Subcutaneous abdominal adipose tissue (tissue), 5 donors: Measurements from ENCODE around the gene TTC28.
A peak's percentile ranks its signal among the peaks of the same experiment; 100 is the strongest.

Source experiments
- H3K27ac ChIP-seq: one replicate; pipeline ENCODE4 v1.7.0; 2013; ENCODE audit warnings: low read depth, mild to moderate bottlenecking, inconsistent platforms, low read length, moderate library complexity
- H3K27me3 ChIP-seq, 5 donors: one replicate each; pipeline ENCODE4 v1.7.0; 2013; ENCODE audit warnings: low read length in 5 of 5, inconsistent platforms in 1 of 5; ENCODE audit not compliant: control insufficient read depth in 5 of 5, insufficient read depth in 4 of 5
- H3K36me3 ChIP-seq, 5 donors: one replicate each; pipeline ENCODE4 v1.7.0; 2013; ENCODE audit warnings: low read length in 5 of 5; ENCODE audit not compliant: control insufficient read depth in 5 of 5, insufficient read depth in 5 of 5
- H3K4me1 ChIP-seq, 5 donors: one replicate each; pipeline ENCODE4 v1.7.0; 2013; ENCODE audit warnings: low read length in 5 of 5, mild to moderate bottlenecking in 3 of 5, moderate library complexity in 1 of 5; ENCODE audit not compliant: control insufficient read depth in 5 of 5, insufficient read depth in 5 of 5
- H3K4me3 ChIP-seq, 5 donors: one replicate each; pipeline ENCODE4 v1.7.0; 2013; ENCODE audit warnings: low read length in 5 of 5, low read depth in 1 of 5
- H3K9ac ChIP-seq, 5 donors: one replicate each; pipeline ENCODE4 v1.7.0; 2013; ENCODE audit warnings: low read length in 5 of 5, mild to moderate bottlenecking in 4 of 5, moderate library complexity in 3 of 5
- H3K9me3 ChIP-seq, 5 donors: one replicate each; pipeline ENCODE4 v1.7.0; 2013; ENCODE audit warnings: low read length in 5 of 5; ENCODE audit not compliant: control insufficient read depth in 5 of 5
- donor health status: healthy.
- donor health status: healthy.
- donor health status: healthy.
- donor health status: healthy.
- donor health status: healthy.

TTC28 gene

DNA sequence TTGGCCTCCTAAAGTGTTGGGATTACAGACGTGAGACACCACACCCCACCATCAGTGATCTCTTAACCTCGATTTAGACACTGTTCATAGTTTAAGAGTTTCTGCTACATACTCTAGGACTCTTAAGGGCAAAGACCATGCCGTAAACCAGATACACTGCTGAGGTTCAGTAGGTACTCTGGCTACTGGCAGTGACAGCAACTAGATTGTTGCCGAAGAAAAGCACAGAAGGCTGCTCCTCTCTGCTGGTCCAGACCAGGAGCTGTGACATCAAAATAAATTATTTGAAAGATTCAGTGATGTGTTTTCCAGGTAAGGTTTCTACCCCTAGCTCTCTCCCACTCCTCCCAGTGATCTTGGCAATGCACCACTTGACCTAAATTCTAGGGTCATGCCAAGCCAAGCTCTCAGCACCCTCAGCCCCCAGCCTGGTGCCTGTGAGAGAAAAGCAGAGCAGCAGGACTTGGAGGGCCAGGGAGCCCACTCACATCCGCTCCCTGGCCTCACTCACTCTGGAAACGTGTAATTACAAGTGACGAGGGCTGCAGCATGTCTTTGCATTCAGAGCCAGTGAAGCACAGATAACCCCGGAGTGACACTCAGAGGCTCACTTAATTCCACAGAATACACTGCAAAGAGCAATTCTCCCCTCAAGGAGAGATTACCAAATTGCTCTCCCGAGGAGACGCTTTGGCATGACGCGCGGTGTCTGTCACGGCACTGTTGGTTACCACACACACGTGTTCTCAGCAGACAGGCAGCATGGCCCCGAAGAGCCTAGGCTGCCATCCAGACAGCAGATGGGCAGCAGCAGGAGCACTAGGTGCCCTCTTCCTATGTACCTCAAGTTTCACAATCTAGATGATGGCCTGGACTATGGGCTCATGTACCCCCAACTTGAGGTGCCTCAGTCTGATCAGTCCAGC is 663.7 kb downstream of the TTC28 start:
- H3K4me3 ChIP-seq = no peak overlapping the region
- H3K4me1 ChIP-seq = peaks cover 0 to 24% (median 18%) of the 10 kb centered on the region in 5 donors
- H3K9ac ChIP-seq = no peak overlapping the region
- H3K27ac ChIP-seq = no peak overlapping the region
- no peaks in the 10 kb centered on the region for H3K27me3 ChIP-seq
- peaks cover 0 to 31% (median 27%) of the 10 kb centered on the region in 5 donors for H3K36me3 ChIP-seq
- H3K9me3 ChIP-seq = no peaks in the 10 kb centered on the region

GRCh38 chr22:28015046-28015425 is 664.6 kb downstream of the TTC28 start:
- H3K9ac ChIP-seq = no peak overlapping the region
- H3K9me3 ChIP-seq = no peaks in the 10 kb centered on the region
- H3K27me3 ChIP-seq = no peaks in the 10 kb centered on the region
- no peak overlapping the region for H3K4me3 ChIP-seq
- H3K27ac ChIP-seq = no peak overlapping the region
- H3K4me1 ChIP-seq = peaks cover 0 to 15% (median 12%) of the 10 kb centered on the region in 5 donors
- H3K36me3 ChIP-seq = peaks cover 0 to 33% (median 27%) of the 10 kb centered on the region in 5 donors

- Histone ChIP-seq H3K27me3 (no peaks in the 10 kb centered on the region), H3K9me3 (no peaks in the 10 kb centered on the region), H3K4me1 (peaks cover 0 to 13% (median 9%) of the 10 kb centered on the region in 5 donors), H3K36me3 (peaks cover 0 to 34% (median 27%) of the 10 kb centered on the region in 5 donors), H3K4me3 (no peak overlapping the region), H3K9ac (no peak overlapping the region), H3K27ac (no peak overlapping the region)
Measured at GRCh38 chr22:28014211-28015045, 665.2 kb downstream of the TTC28 start.

DNA sequence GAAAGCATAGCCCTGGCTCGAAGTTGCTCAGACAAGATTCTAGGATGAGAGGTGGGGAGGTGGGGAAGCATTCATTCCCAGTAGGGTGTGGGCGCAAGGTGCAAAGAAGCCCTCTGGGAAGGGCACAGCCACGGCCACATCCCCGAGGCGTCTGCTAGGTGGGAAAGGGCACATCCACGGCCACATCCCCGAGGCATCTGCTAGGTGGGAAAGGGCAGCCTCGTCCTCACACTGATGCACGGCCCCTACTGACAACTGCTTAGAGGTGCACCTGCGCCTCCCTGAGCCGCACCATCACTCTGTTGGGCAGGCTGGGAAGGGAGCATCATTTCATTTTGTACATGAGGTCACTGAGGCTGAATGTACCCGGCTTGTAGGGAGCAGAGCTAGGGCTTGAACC is 666.0 kb downstream of the TTC28 start:
- H3K4me1 ChIP-seq = peaks cover 0 to 13% (median 10%) of the 10 kb centered on the region in 5 donors
- H3K36me3 ChIP-seq = peaks cover 0 to 34% (median 27%) of the 10 kb centered on the region in 5 donors
- no peaks in the 10 kb centered on the region for H3K27me3 ChIP-seq
- H3K9me3 ChIP-seq = no peaks in the 10 kb centered on the region
- no peak overlapping the region for H3K4me3 ChIP-seq
- no peak overlapping the region for H3K9ac ChIP-seq
- H3K27ac ChIP-seq = no peak overlapping the region

GRCh38 chr22:28012832-28013460 is 666.7 kb downstream of the TTC28 start:
- H3K4me3 ChIP-seq = no peak overlapping the region
- H3K36me3 ChIP-seq = peaks cover 0 to 34% (median 27%) of the 10 kb centered on the region in 5 donors
- peaks cover 0 to 13% (median 10%) of the 10 kb centered on the region in 5 donors for H3K4me1 ChIP-seq
- no peak overlapping the region for H3K9ac ChIP-seq
- no peak overlapping the region for H3K27ac ChIP-seq
- no peaks in the 10 kb centered on the region for H3K9me3 ChIP-seq
- H3K27me3 ChIP-seq = no peaks in the 10 kb centered on the region

- Histone ChIP-seq H3K4me1 (peaks cover 0 to 3% (median 0%) of the 10 kb centered on the region in 5 donors), H3K9me3 (no peaks in the 10 kb centered on the region), H3K27ac (no peak overlapping the region), H3K4me3 (no peak overlapping the region), H3K27me3 (no peaks in the 10 kb centered on the region), H3K36me3 (peaks cover 0 to 43% (median 33%) of the 10 kb centered on the region in 5 donors), H3K9ac (no peak overlapping the region)
Measured at GRCh38 chr22:28009272-28009827, 670.3 kb downstream of the TTC28 start.

GRCh38 chr22:28008649-28009048 is 671.0 kb downstream of the TTC28 start:
- Histone ChIP-seq H3K4me1 (peaks cover 0 to 3% (median 0%) of the 10 kb centered on the region in 5 donors), H3K36me3 (peaks cover 0 to 39% (median 27%) of the 10 kb centered on the region in 5 donors), H3K27me3 (no peaks in the 10 kb centered on the region), H3K4me3 (no peak overlapping the region), H3K9ac (no peak overlapping the region), H3K9me3 (no peaks in the 10 kb centered on the region), H3K27ac (no peak overlapping the region)

DNA sequence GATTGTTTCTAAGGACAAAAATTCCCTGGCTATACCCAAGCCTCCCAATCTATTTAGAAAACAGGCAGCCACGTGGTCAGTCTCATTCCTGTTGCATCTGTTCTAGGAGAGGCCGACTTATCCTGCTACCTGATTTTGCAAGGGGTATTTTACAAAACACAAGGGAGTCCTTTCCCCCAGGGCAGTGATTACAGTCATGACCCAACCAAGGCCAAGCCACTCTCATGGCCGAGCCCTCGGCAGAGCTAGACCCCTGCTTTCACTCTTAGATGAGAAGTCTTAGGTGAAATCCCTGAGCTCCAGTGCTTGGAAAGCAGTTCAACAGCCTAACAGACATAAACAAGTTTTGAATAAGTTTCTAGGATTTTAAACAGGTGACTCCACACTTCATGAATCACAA is 671.6 kb downstream of the TTC28 start:
- Histone ChIP-seq H3K27me3 (no peaks in the 10 kb centered on the region), H3K4me1 (peaks cover 0 to 3% (median 1%) of the 10 kb centered on the region in 5 donors), H3K4me3 (no peak overlapping the region), H3K27ac (no peak overlapping the region), H3K9me3 (no peaks in the 10 kb centered on the region), H3K9ac (peak overlapping the region in 1 of 5 donors; percentile 29), H3K36me3 (peaks cover 0 to 39% (median 22%) of the 10 kb centered on the region in 5 donors)

DNA sequence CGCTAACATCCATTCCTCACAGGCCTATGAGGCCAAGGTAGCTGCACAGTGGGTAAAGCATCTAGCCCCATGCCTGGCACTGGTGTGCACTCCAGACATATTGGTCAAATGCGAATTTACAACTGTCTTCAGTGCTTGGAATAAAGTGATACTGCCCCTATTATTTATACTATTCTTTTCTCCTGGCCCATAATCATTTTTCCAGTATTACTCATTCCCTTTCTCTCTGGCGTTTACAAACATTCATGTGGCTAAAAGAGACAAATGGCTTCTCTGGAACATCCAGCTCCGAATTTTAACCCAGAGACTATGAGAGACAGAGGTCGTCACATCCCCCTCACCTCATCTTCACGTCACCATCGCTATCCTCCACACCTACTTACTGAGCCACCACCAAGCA is 673.4 kb downstream of the TTC28 start:
- Histone ChIP-seq H3K36me3 (peaks cover 0 to 34% (median 14%) of the 10 kb centered on the region in 5 donors), H3K27me3 (no peaks in the 10 kb centered on the region), H3K9ac (no peak overlapping the region), H3K4me1 (peaks cover 0 to 5% (median 3%) of the 10 kb centered on the region in 5 donors), H3K9me3 (no peaks in the 10 kb centered on the region), H3K27ac (no peak overlapping the region), H3K4me3 (no peak overlapping the region)
